Measurements from ENCODE around the gene RRBP1. TPM values are rescaled to one million over a fixed set of nuclear protein-coding genes. Genes with fewer than 3 reads are reported as not detected.

The RRBP1 gene
- total and polyA plus RNA-seq, 2 of the 4 experiments (the other 2 are of a cell fraction): 90.2 to 136 TPM

- no peak for TF ChIP-seq CHD1 (IDR thresholded peaks at IDR 0.05; ENCODE audit: low read depth, low read length)
- no peak for TF ChIP-seq BHLHE40 (IDR thresholded peaks at IDR 0.05; ENCODE audit: low read depth, low read length)
- no peak for TF ChIP-seq RAD21 (IDR thresholded peaks at IDR 0.05; ENCODE audit: low read length)
- TF ChIP-seq SMC3 (IDR thresholded peaks at IDR 0.05; ENCODE audit: low read depth, low read length): no peak
- TF ChIP-seq, protein P1, sequence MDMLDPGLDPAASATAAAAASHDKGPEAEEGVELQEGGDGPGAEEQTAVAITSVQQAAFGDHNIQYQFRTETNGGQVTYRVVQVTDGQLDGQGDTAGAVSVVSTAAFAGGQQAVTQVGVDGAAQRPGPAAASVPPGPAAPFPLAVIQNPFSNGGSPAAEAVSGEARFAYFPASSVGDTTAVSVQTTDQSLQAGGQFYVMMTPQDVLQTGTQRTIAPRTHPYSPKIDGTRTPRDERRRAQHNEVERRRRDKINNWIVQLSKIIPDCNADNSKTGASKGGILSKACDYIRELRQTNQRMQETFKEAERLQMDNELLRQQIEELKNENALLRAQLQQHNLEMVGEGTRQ (IDR thresholded peaks at IDR 0.05; ENCODE audit: low read depth, low read length): no peak
- TF ChIP-seq CEBPB (IDR thresholded peaks at IDR 0.05; ENCODE audit: low read depth, low read length): no peak
- no peak for TF ChIP-seq MAFK (IDR thresholded peaks at IDR 0.05; ENCODE audit: low read depth, low read length)
- no peak for TF ChIP-seq FOS (IDR thresholded peaks at IDR 0.05; ENCODE audit: low read depth, low read length)
- TF ChIP-seq POLR2A (IDR thresholded peaks at IDR 0.05; ENCODE audit: low read depth, low read length): no peak
- no peak for TF ChIP-seq NFE2L2 (IDR thresholded peaks at IDR 0.05; ENCODE audit: low read depth, low read length)
- TF ChIP-seq RCOR1 (IDR thresholded peaks at IDR 0.05; ENCODE audit: insufficient replicate concordance, low read length): no peak
- TF ChIP-seq, protein P2, sequence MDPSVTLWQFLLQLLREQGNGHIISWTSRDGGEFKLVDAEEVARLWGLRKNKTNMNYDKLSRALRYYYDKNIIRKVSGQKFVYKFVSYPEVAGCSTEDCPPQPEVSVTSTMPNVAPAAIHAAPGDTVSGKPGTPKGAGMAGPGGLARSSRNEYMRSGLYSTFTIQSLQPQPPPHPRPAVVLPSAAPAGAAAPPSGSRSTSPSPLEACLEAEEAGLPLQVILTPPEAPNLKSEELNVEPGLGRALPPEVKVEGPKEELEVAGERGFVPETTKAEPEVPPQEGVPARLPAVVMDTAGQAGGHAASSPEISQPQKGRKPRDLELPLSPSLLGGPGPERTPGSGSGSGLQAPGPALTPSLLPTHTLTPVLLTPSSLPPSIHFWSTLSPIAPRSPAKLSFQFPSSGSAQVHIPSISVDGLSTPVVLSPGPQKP (IDR thresholded peaks at IDR 0.05; ENCODE audit: borderline replicate concordance, low read depth, low read length): no peak
- peaks cover 22% of the 10 kb centered on the region for H3K4me1 ChIP-seq (ENCODE audit: control insufficient read depth, insufficient read depth, low read length)
- H4K8ac ChIP-seq (ENCODE audit: low read depth in 2 of 2, low read length in 2 of 2): peak overlapping the region; percentile 28 to 30; a peak in 1 of 4 replicates
- WGBS, 2 experiments (ENCODE audit: extremely low coverage in 2 of 2, insufficient read length in 1 of 2): 91% methylated on average over 4 of the region's 12 CpGs; no CpG with 5 or more reads in 1 of the 2 experiments
- H3K27me3 ChIP-seq (ENCODE audit: control insufficient read depth, insufficient read depth, low read length): no peaks in the 10 kb centered on the region
- H3K23ac ChIP-seq (ENCODE audit: low read depth, low read length): peak overlapping the region; percentile 69; the same call in 1 of the 2 replicates
- ATAC-seq (ENCODE audit: low read depth) (no peak), DNase-seq (no peak)
- H3K27ac ChIP-seq (ENCODE audit: insufficient read depth, low read length): no peak overlapping the region
- in situ Hi-C loops (cut with MboI; ENCODE audit: low sequenced_read_pairs) (no loop called here), dilution Hi-C loops (cut with HindIII; ENCODE audit: low sequenced_read_pairs, unreplicated experiment) (no loop called here), intact Hi-C loops (cut with micrococcal nuclease) (no loop called here)
- no peaks in the 10 kb centered on the region for H3K79me1 ChIP-seq (ENCODE audit: low read depth in 1 of 2, low read length in 2 of 2)
- H3K4me2 ChIP-seq (ENCODE audit: low read depth, low read length): no peak overlapping the region
- peak overlapping the region; percentile 51 for H2BK120ac ChIP-seq (ENCODE audit: low read depth, low read length)
- no peak overlapping the region for H3K56ac ChIP-seq (ENCODE audit: extremely low read depth, insufficient read depth, low read length)
- H3K9me3 ChIP-seq (ENCODE audit: control insufficient read depth, insufficient read depth, low read length): no peaks in the 10 kb centered on the region
- peak overlapping the region; percentile 62 for H3K14ac ChIP-seq (replicated peaks; ENCODE audit: low read depth, low read length)
- H2BK5ac ChIP-seq (ENCODE audit: low read depth, low read length, poor library complexity, severe bottlenecking): no peak overlapping the region
- BruUV-seq (replicated peaks): no TSS peak
- peaks cover 20% of the 10 kb centered on the region for H3K9me1 ChIP-seq (ENCODE audit: insufficient read depth, low read length)
- no peaks in the 10 kb centered on the region for H3K36me3 ChIP-seq (ENCODE audit: control insufficient read depth, insufficient read depth, low read length)
- H2AK9ac ChIP-seq (replicated peaks; ENCODE audit: low read depth, low read length, poor library complexity): no peak overlapping the region
- no peak overlapping the region for H3K4me3 ChIP-seq (ENCODE audit: insufficient read depth, low read depth, low read length)
- no peak overlapping the region for H3K9ac ChIP-seq (ENCODE audit: low read depth, low read length)
- H2BK20ac ChIP-seq (ENCODE audit: low read depth, low read length): peak overlapping the region; percentile 76; the same call in 1 of the 2 replicates
- no peak overlapping the region for H2AFZ ChIP-seq (replicated peaks; ENCODE audit: low read length, poor library complexity)
- peak overlapping the region; percentile 52; the same call in 1 of the 2 replicates for H3K18ac ChIP-seq (ENCODE audit: low read depth, low read length)
- no peak overlapping the region for H2BK15ac ChIP-seq (ENCODE audit: low read depth, low read length)
- peak overlapping the region; percentile 66 for H4K91ac ChIP-seq (ENCODE audit: insufficient read depth, low read depth, low read length)
- no peak overlapping the region for H4K5ac ChIP-seq (ENCODE audit: low read depth, low read length)
- peak overlapping the region; percentile 90 for H3K4ac ChIP-seq (ENCODE audit: low read depth, low read length)
- peak overlapping the region; percentile 80 for H2AK5ac ChIP-seq (ENCODE audit: low read depth, low read length)
- H4K20me1 ChIP-seq (ENCODE audit: insufficient read depth, low read length): no peaks in the 10 kb centered on the region
- ChIA-PET CTCF (interaction anchor here (1.4 kb wide), 1 partner anchor 28 kb away, joined by 4 read pairs; the partner anchor contains the start of gene RRBP1), POLR2A (ENCODE audit: unreplicated experiment) (no interaction called here)
Observed at GRCh38 chr20:17709361-17710293, 27.6 kb upstream of the RRBP1 start.
